GM13977 (cell line): Measurements from ENCODE around the gene C20orf144.

Experiments used
- DNase-seq: peaks from one replicate; pipeline ENCODE4 v3.0.0; 2012; ENCODE audit warnings: low spot score
- CTCF ChIP-seq: IDR thresholded peaks from 2 replicates; pipeline ENCODE4 v1.5.1; 2012; ENCODE audit warnings: mild to moderate bottlenecking, control low read depth; ENCODE audit not compliant: insufficient read depth; ENCODE audit errors: extremely low read depth, missing control alignments
- in situ Hi-C: fragments of 300-500 bp; cut with MboI; formaldehyde crosslinking; loops from one replicate; pipeline ENCODE4 v1.12.0; 2022; ENCODE audit warnings: low sequenced_read_pairs, low pct_unique_long_range_greater_than_20kb, mixed read lengths, inconsistent platforms; ENCODE audit not compliant: unreplicated experiment

Gene C20orf144

GRCh38 chr20:33701629-33702450 is 39.7 kb downstream of the C20orf144 start:
- DNase-seq, result no peak
- in situ Hi-C loops, result no loop called here
- TF ChIP-seq CTCF, result no peak

GRCh38 chr20:33702861-33703260 is 40.7 kb downstream of the C20orf144 start:
- no peak for DNase-seq
- in situ Hi-C loops, result no loop called here
- TF ChIP-seq CTCF, result no peak

GRCh38 chr20:33703498-33704137 is 41.5 kb downstream of the C20orf144 start:
- TF ChIP-seq CTCF, result no peak
- no peak for DNase-seq
- in situ Hi-C loops, result no loop called here

GRCh38 chr20:33704197-33704924 is 42.2 kb downstream of the C20orf144 start:
- TF ChIP-seq CTCF, result no peak
- DNase-seq, result no peak
- in situ Hi-C loops, result no loop called here

GRCh38 chr20:33707668-33708067 is 45.5 kb downstream of the C20orf144 start:
- no peak for DNase-seq
- in situ Hi-C loops, result no loop called here
- no peak for TF ChIP-seq CTCF

- DNase-seq, result no peak
- TF ChIP-seq CTCF, result no peak
- in situ Hi-C loops, result no loop called here
Observed at GRCh38 chr20:33709398-33709797, 47.3 kb downstream of the C20orf144 start.
